Activated gamma-delta T cell treated with anti-CD3 and anti-CD28 coated beads, Interleukin-2, amount 50 U/mL, for 16 hours (primary cell): ENCODE measurements around the gene RABGAP1.

Experiments used
- DNase-seq: peaks from one replicate; pipeline ENCODE4 v3.0.0-alpha.2; 2020; ENCODE audit warnings: low read depth

The RABGAP1 gene

DNA sequence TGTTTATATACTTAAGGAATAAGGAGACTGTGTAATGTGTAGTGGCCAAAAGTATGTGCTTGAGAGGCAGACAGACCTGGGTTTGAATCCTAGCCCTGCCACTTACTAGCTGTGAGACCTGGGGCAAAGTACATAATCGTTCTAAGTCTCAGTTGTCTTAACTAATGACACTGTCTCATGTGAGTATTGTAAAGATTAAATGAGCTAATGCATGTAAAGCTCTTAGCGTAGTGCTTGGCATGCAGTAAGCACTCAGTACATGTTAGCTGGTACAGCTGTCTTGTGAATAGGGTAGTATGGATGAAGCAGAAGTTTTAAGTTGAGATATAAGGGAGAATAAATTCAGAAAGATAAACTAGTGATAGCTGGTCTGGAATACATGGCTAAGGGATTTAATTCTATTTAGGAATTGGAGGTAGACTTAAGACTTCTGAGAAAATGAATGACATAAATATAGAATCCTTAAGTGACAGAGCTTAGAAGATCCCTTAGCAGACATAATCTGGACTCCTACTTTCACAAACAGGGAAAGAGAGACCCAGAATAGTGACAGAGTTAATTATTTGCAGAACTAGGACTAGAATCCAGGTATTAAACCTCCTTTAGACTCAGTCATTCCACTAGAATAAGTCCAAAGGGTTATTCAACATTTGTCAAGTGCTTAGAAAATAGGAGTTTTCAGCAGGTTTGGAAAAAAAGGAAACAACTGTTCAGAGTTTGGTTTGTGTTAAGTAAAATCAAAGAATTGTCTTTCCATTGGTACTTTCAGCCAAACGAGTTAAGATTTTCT is 105.8 kb downstream of the RABGAP1 start:
- DNase-seq: no peak

DNA sequence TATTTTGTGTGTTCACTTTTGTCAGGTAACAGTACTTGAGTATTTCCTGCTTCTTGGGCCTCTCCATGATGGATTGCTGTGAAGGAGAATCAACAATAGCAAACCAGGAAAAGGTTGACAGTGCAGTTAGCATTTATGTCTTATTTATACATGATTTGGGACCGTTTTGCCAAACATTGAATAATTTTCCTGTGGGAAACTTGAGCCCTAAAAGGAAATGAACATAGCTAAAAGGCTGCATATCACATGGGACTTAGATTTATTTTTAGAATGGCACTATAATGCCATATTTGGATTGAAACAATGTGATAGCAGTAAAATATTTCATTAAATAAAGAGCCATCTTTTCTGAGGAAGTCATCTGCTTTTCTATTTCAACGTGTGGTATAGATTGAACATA is 107.9 kb downstream of the RABGAP1 start:
- DNase-seq: no peak

- DNase-seq: no peak
Observed at GRCh38 chr9:123049589-123050222, 108.9 kb downstream of the RABGAP1 start.

- DNase-seq: no peak
Observed at GRCh38 chr9:123053046-123053445, 112.2 kb downstream of the RABGAP1 start.

DNA sequence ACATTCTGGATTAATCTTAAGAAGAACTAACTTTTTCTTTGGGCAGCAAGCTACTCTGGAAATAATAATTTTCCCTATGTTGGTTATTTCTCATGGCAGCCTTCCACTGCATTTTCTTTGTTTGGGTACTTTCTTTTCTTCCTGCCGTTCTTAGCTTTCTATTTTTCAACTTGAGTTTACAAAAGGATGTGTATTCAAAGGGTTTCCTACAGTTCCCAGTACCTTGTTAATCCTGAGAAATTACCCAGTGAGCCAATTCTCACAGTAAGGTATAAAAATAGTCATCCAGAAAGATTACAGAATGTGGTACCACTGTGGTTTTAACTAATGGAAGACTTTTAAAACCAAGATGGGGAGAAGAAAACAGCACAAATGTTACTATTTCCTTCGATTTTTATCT is 112.9 kb downstream of the RABGAP1 start:
- DNase-seq: no peak

- no peak for DNase-seq
Observed at GRCh38 chr9:123058834-123059233, 118.0 kb downstream of the RABGAP1 start.

DNA sequence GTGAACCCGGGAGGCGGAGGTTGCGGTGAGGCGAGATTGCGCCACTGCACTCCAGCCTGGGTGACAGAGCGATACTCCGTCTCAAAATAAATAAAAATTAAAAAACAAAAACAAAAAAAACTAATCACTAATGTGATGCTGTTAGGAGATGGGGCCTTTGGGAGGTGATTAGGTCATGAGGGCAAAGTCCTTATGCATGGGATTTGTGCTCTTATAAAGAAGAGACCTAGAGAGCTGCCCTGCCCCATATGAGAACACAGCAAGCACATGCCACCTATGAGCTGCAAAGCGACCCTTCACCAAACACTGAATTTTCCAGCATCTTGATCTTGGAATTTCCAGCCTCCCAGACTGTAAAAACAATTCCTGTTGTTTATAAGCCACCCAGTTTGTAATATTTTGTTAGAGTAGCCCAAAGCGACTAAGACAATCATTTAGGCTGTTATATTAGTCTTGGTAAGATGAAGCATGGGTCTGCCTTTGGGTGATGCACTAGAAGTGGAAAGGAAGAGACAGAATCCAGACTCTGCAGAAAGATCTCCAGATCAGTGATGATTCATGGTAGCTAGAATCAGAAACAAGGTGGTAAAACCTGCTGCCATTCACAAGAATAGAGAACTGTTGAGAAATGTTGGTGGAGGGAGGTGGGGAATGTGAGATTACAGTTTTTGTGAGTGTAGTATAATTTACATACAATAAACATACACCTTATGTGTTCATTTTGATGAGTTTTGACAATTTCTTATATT is 118.8 kb downstream of the RABGAP1 start:
- DNase-seq: no peak

DNA sequence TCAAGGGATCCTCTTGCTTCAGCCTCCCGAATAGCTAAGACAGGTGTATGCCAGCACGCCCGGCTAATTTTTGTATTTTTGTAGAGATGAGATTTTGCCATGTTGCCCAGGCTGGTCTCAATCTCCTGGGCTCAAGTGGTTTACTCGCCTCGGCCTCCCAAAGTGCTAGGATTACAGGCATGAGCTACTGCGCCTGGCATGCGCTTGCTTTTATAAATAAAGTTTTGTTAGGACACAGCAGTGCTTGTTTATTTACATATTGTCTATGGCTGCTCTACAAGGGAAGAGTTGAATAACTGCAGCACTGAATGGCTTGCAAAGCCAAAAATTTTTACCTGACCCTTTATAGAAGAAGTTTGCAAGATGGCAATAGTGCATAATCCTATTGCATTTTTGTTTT is 120.4 kb downstream of the RABGAP1 start:
- DNase-seq: no peak

DNA sequence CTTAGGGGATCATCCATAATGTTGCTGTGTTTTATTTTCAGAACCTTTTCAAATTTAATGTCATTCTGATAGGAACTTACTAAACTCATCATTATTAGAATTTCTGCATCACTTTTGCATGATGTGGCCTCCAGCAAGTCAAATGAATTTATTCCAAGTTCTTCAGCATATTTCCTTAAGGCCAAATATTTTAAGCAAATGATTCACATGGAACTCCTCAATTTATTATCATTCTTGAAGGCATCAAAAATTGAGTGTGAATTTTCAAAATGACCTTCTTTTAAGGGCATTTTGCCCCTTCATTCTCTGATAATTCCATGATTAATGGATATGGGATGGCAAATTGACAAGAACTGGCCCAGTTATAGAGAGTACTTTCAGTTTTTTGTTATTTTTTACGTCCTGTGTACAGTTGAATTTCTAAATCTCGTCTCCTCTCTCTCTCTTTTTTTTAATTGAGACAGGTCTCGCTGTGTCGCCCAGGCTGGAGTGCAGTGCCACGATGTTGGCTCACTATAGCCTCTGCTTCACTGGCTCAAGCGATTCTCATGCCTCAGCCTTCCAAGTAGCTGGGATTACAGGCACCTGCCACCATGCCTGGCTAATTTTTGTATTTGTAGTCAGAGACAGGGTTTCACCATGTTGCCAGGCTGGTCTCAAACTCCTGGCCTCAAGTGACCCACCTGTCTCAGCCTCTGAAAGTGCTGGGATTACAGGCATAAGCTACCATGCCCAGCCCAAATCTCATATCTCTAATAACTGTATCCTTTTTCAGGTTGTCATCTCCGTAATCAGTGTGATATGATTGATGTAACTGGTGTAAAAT is 121.7 kb downstream of the RABGAP1 start:
- DNase-seq: no peak

GRCh38 chr9:123063177-123063598 is 122.4 kb downstream of the RABGAP1 start:
- no peak for DNase-seq

DNA sequence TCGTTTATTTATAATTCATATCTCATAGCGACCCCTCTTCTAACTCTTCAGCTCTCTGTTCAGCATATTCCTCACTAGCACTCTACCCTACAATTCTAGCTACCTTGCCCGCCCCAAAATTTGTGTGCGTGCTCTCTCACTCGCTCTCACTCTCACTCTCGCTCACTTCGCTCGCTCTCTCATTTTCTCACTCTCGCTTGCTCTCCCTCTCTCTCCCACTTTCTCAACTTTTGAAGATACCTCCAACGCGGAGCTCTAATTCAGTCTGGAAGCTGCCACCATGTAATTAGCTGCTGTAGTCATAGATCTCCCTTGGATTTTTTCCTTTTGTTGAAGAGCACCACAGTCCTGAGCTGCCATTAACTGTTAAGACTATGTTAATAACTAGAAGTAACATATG is 123.1 kb downstream of the RABGAP1 start:
- no peak for DNase-seq

DNA sequence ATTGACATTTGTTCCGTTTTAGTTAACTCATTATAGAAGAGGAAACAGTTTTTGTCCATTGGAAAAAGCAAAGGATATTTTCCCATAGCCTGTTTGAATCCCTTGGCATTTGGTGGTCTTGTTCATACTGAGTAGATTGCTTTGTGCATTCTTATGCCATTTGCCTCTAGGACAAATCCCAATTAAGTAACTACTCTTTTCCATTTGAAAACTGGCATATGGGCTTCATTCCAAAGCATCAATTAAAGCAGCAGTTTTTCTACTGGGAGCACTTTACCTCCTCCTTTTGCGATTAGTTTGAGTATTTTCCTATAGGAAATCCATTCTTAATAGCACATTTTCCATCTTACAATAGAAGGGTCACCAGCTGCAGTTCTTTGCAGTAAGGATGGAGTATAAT is 123.9 kb downstream of the RABGAP1 start:
- DNase-seq: no peak

GRCh38 chr9:123065196-123065595 is 124.4 kb downstream of the RABGAP1 start:
- DNase-seq: no peak

DNA sequence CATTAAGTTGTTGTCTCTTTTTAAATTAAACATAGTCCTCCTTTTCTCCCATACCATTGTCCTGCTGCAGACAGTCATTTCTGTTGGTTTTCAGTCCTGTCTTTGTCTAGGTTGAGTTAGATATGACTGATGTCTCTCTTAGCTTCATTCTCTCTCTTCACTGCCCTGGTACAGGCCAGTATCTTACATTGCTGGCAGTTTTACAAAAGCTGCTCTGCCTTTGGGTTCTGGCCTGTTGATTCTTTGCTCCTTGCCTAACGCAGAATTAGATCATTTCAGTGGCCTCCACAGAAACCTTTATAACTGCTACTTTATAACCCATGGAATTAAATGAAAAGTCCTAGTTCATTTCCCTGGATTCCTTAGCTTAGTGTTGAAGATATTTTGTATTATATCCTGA is 126.3 kb downstream of the RABGAP1 start:
- DNase-seq: no peak

DNA sequence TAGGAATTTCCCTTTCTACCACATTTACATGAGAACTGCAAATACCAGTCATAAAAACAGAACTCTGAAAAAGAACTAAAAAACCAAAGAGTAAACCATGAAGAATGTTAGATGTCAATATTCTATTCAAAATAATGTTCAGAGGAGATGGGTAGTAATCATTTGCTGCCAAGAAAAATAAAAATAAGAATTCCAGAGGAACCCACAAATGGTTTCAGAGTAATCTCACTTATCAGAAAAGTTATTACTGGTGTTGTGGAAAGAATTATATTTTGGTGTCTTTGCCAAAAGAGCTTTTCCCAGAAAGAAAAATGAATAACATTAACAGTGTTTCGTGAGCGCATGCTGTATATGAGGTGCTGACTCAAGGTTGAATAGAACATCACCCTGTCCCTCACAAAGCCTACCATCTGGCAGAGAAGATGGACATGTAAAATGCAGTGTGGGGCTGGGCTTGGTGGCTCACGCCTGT is 128.2 kb downstream of the RABGAP1 start:
- no peak for DNase-seq

- DNase-seq: no peak
Observed at GRCh38 chr9:123070198-123070597, 129.4 kb downstream of the RABGAP1 start.

- no peak for DNase-seq
Observed at GRCh38 chr9:123072407-123072995, 131.7 kb downstream of the RABGAP1 start.

DNA sequence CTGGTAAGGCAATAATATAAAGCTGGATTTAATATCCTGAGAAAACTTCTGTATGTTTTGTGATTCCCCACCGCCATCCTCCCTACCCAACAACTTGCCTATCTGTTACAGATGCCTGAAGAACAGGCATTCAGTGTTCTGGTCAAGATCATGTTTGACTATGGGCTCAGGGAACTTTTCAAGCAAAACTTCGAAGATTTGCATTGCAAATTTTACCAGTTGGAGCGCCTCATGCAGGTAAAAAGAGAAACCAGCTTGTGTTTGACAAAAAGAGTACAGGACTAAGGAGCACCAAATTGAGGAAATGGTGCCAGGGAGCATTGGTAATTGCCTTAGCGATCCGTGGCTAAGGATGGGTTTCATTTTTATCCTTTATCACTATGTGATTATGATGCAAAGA is 132.6 kb downstream of the RABGAP1 start:
- no peak for DNase-seq

DNA sequence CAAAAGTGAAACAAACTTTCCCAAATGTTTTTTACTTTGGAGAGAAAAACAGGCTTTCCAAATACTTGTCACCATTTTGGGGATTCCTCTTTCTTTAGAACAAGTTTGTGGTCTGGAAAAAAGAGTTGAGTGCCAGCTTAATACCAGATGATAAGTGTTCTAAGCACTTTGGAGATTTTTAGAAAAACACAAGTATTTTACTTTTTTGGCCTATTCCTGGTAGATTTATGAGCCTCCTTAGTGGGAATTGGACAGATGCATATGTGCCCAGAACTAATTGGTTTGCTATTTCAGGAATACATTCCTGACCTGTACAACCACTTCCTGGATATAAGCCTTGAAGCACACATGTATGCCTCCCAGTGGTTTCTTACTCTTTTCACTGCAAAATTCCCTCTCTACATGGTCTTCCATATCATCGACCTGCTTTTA is 133.2 kb downstream of the RABGAP1 start:
- DNase-seq: no peak

GRCh38 chr9:123074628-123075027 is 133.8 kb downstream of the RABGAP1 start:
- no peak for DNase-seq

- no peak for DNase-seq
Observed at GRCh38 chr9:123080444-123080843, 139.6 kb downstream of the RABGAP1 start.

GRCh38 chr9:123081824-123082223 is 141.0 kb downstream of the RABGAP1 start:
- DNase-seq: no peak
